IMR-90 (cell line): ENCODE data around the gene APCDD1L. TPM values are rescaled to one million over a fixed set of nuclear protein-coding genes. Genes with fewer than 3 reads are reported as not detected.

Experiments used
- ATAC-seq: fragments of 200-7000 bp; cut with Tn5 transposase; 2 replicates; pipeline ENCODE4 v1.9.1; 2020; ENCODE audit warnings: low read depth, mild to moderate bottlenecking, moderate library complexity
- BruUV-seq: library from RNA; stranded (reverse); fragments of 400-500 nt; replicated peaks from 2 replicates; lab custom pipeline; 2021; lab: Mats Ljungman, UMichigan
- CTCF ChIA-PET: fragments of 300-600 bp; formaldehyde crosslinking; extraction: SDS; loops from one replicate; lab custom pipeline; 2021; ENCODE audit warnings: antibody characterized with exemption; lab: Yijun Ruan, JAX
- POLR2A ChIA-PET: fragments of 300-600 bp; sonication (Branson Sonifier 250); formaldehyde crosslinking; loops from one replicate; lab custom pipeline; 2022; ENCODE audit warnings: antibody characterized with exemption; ENCODE audit not compliant: unreplicated experiment; lab: Charles Lee
- DNase-seq: peaks from one replicate; pipeline ENCODE4 v3.0.0; 2013
- H2AFZ ChIP-seq: replicated peaks from 2 replicates; pipeline ENCODE3; 2013; ENCODE audit warnings: low read length, mild to moderate bottlenecking; ENCODE audit not compliant: poor library complexity
- H2AK5ac ChIP-seq: 2 replicates; pipeline ENCODE4 v1.6.1; 2013; ENCODE audit warnings: low read depth, low read length, inconsistent platforms
- H2AK9ac ChIP-seq: replicated peaks from 2 replicates; pipeline ENCODE3; 2013; ENCODE audit warnings: mild to moderate bottlenecking, low read depth, low read length, moderate library complexity; ENCODE audit not compliant: poor library complexity
- H2BK120ac ChIP-seq: 2 replicates; pipeline ENCODE4 v1.6.1; 2013; ENCODE audit warnings: low read depth, low read length, inconsistent platforms
- H2BK15ac ChIP-seq: 3 replicates; pipeline ENCODE4 v1.6.1; 2013; ENCODE audit warnings: low read depth, low read length, inconsistent platforms
- H2BK20ac ChIP-seq: 2 replicates; pipeline ENCODE4 v1.6.1; 2013; ENCODE audit warnings: low read depth, mild to moderate bottlenecking, inconsistent platforms, low read length, moderate library complexity
- H2BK5ac ChIP-seq: 2 replicates; pipeline ENCODE4 v1.6.1; 2013; ENCODE audit warnings: mild to moderate bottlenecking, low read depth, low read length, inconsistent platforms; ENCODE audit not compliant: poor library complexity, severe bottlenecking
- H3K14ac ChIP-seq: replicated peaks from 2 replicates; pipeline ENCODE4 v1.6.1; 2013; ENCODE audit warnings: low read depth, low read length, inconsistent platforms
- H3K18ac ChIP-seq: 2 replicates; pipeline ENCODE4 v1.6.1; 2013; ENCODE audit warnings: low read depth, low read length, control low read depth
- H3K23ac ChIP-seq: 2 replicates; pipeline ENCODE4 v1.6.1; 2013; ENCODE audit warnings: low read depth, low read length, inconsistent platforms
- H3K27ac ChIP-seq: 2 replicates; pipeline ENCODE4 v1.5.1; 2013; ENCODE audit warnings: mild to moderate bottlenecking, control low read depth, low read length; ENCODE audit not compliant: insufficient read depth
- H3K27me3 ChIP-seq: 2 replicates; pipeline ENCODE4 v1.6.1; 2013; ENCODE audit warnings: low read length; ENCODE audit not compliant: control insufficient read depth, insufficient read depth
- H3K36me3 ChIP-seq: 2 replicates; pipeline ENCODE4 v1.6.1; 2013; ENCODE audit warnings: low read length, mixed read lengths; ENCODE audit not compliant: control insufficient read depth, insufficient read depth
- H3K4ac ChIP-seq: 2 replicates; pipeline ENCODE4 v1.6.1; 2013; ENCODE audit warnings: low read depth, low read length, inconsistent platforms
- H3K4me1 ChIP-seq: 2 replicates; pipeline ENCODE4 v1.6.1; 2013; ENCODE audit warnings: low read length, mixed read lengths; ENCODE audit not compliant: control insufficient read depth, insufficient read depth
- H3K4me2 ChIP-seq: 2 replicates; pipeline ENCODE4 v1.6.1; 2013; ENCODE audit warnings: low read depth, mild to moderate bottlenecking, control low read depth, low read length, moderate library complexity
- H3K4me3 ChIP-seq: 2 replicates; pipeline ENCODE4 v1.5.1; 2013; ENCODE audit warnings: low read depth, mild to moderate bottlenecking, control low read depth, low read length, moderate library complexity; ENCODE audit not compliant: insufficient read depth
- H3K56ac ChIP-seq: 2 replicates; pipeline ENCODE4 v1.6.1; 2013; ENCODE audit warnings: low read length, inconsistent platforms; ENCODE audit not compliant: insufficient read depth; ENCODE audit errors: extremely low read depth
- H3K79me1 ChIP-seq, 2 experiments: 2 replicates each; pipeline ENCODE4 v1.6.1; 2013; ENCODE audit warnings: low read length in 2 of 2, inconsistent platforms in 1 of 2, low read depth in 1 of 2
- H3K9ac ChIP-seq: 2 replicates; pipeline ENCODE4 v1.6.1; 2013; ENCODE audit warnings: low read depth, low read length, control low read depth
- H3K9me1 ChIP-seq: 2 replicates; pipeline ENCODE4 v1.6.1; 2013; ENCODE audit warnings: low read length, inconsistent platforms; ENCODE audit not compliant: insufficient read depth
- H3K9me3 ChIP-seq: 2 replicates; pipeline ENCODE4 v1.6.1; 2013; ENCODE audit warnings: low read length; ENCODE audit not compliant: control insufficient read depth, insufficient read depth
- H4K20me1 ChIP-seq: 2 replicates; pipeline ENCODE4 v1.6.1; 2013; ENCODE audit warnings: low read length, inconsistent platforms; ENCODE audit not compliant: insufficient read depth
- H4K5ac ChIP-seq: 2 replicates; pipeline ENCODE4 v1.6.1; 2013; ENCODE audit warnings: mild to moderate bottlenecking, low read depth, low read length, control low read depth
- H4K8ac ChIP-seq, 2 experiments: 2 replicates each; pipeline ENCODE4 v1.6.1; 2013; ENCODE audit warnings: low read depth in 2 of 2, low read length in 2 of 2, control low read depth in 1 of 2, inconsistent platforms in 1 of 2
- H4K91ac ChIP-seq: 2 replicates; pipeline ENCODE4 v1.6.1; 2013; ENCODE audit warnings: low read depth, low read length, inconsistent platforms; ENCODE audit not compliant: insufficient read depth
- FOS ChIP-seq: fragments of 150-350 bp; IDR thresholded peaks from 2 replicates; pipeline ENCODE4 v1.6.1; 2016; ENCODE audit warnings: low read depth, low read length
- POLR2A ChIP-seq: IDR thresholded peaks from 2 replicates; pipeline ENCODE4 v1.6.1; 2012; ENCODE audit warnings: mild to moderate bottlenecking, low read depth, low read length
- RAD21 ChIP-seq: IDR thresholded peaks from 2 replicates; pipeline ENCODE4 v1.6.1; 2012; ENCODE audit warnings: low read length, improper control_type of control experiment
- RCOR1 ChIP-seq: IDR thresholded peaks from 2 replicates; pipeline ENCODE4 v1.6.1; 2012; ENCODE audit warnings: mild to moderate bottlenecking, low read length, improper control_type of control experiment; ENCODE audit not compliant: insufficient replicate concordance
- SMC3 ChIP-seq: fragments of 150-350 bp; IDR thresholded peaks from 2 replicates; pipeline ENCODE4 v1.6.1; 2016; ENCODE audit warnings: low read depth, mild to moderate bottlenecking, antibody characterized with exemption, low read length, moderate library complexity
- WGBS, 2 experiments: methylation state at CpG; one replicate each; pipeline versions ENCODE4 v1.1.5 to v1.1.7; 2013; ENCODE audit warnings: missing lambda C conversion rate in 2 of 2; ENCODE audit not compliant: insufficient read length in 1 of 2; ENCODE audit errors: extremely low coverage in 2 of 2; 5-methylcytosine and 5-hydroxymethylcytosine counted together
- dilution Hi-C: fragments of 300-500 bp; cut with HindIII; formaldehyde crosslinking; loops from one replicate; pipeline ENCODE4 v1.14.3; 2018; ENCODE audit warnings: low sequenced_read_pairs; ENCODE audit not compliant: unreplicated experiment
- in situ Hi-C: fragments of 300-500 bp; cut with MboI; formaldehyde crosslinking; loops from 3 replicates; pipeline ENCODE4 v1.14.3; 2019; ENCODE audit warnings: low sequenced_read_pairs, inconsistent platforms, mixed read lengths
- intact Hi-C: fragments of 100-400 bp; cut with micrococcal nuclease; formaldehyde crosslinking; loops from 2 replicates; pipeline ENCODE4 v1.10.0; 2022
- polyA plus RNA-seq, 3 experiments: library from polyadenylated mRNA; depleted of rRNA; stranded (reverse); fragments of >200 nt; gene quantifications; 2 replicates each; pipeline ENCODE4 v1.2.3, GENCODE V29; 2012; ENCODE audit warnings: low replicate concordance in 1 of 3
- total RNA-seq: library from RNA; depleted of rRNA; stranded (reverse); fragments of >200 nt; gene quantifications from 2 replicates; pipeline ENCODE4 v1.2.3, GENCODE V29; 2012
- TF ChIP-seq, protein P1 (sequence below): conservative IDR thresholded peaks from 2 replicates; pipeline ENCODE4 v1.5.1; 2012; ENCODE audit warnings: mild to moderate bottlenecking, low read depth, low read length, improper control_type of control experiment

APCDD1L gene
- total and polyA plus RNA-seq, 2 of the 4 experiments (the other 2 are of a cell fraction), result 2.5 to 18.3 TPM

DNA sequence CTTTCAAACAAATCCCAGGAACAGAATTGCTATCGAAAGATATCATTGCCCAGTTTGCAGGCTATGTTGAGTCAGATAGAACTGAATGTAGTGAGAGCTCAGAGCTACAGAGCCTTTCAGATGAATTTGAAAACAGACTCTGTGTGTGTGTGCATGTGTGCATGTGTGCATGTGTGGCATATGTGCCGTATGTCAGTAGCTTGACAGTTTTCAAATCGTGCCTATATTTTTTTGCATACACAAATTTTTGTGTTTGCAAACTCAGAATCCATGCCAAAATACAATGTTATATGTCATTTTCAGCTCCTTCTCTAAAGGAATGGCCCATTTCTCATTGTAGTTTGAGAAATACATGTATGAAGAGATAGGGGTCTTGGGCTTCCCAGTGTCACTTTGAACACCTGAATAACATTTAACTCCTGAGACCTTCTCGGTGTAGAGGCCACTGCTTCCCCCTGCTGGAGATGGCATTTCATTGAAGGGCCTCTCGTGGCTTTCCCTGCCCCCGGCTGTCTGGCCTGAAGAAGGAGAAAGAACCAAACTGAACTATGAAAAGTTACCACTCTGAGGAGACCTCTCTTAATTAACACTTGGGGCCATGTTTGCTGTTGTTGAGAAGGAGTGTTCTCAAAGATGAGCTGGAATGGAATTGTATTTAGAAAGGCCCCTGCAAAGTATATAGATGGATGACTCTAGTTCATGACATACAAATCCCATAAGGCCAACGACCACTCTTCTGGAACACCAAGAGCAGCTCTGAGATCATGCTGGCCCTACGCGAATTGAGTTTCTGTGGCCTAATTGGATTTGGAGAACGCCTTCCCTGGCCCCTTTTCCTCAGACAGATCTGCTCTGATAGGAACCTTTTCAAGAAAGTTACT, 67.4 kb downstream of the APCDD1L start:
- Histone ChIP-seq H3K18ac (no peak overlapping the region), H4K8ac (no peak overlapping the region), H2AFZ (no peak overlapping the region), H3K56ac (no peak overlapping the region), H2BK5ac (no peak overlapping the region), H2AK9ac (no peak overlapping the region), H3K9me1 (peaks cover 13% of the 10 kb centered on the region), H3K4me3 (no peak overlapping the region), H3K27me3 (no peaks in the 10 kb centered on the region), H3K4me1 (0 out of 2 replicates have a peak, but pooled peaks cover 1% of the 10 kb centered on the region), H3K14ac (no peak overlapping the region), H3K4ac (no peak overlapping the region), H2AK5ac (no peak overlapping the region), H3K79me1 (peaks cover 9 to 64% of the 10 kb centered on the region in 2 experiments; a peak in 3 of 4 replicates), H4K20me1 (0 out of 2 replicates have a peak, but pooled peaks cover 8% of the 10 kb centered on the region), H2BK120ac (no peak overlapping the region), H3K27ac (no peak overlapping the region), H3K23ac (no peak overlapping the region), H4K91ac (no peak overlapping the region), H3K36me3 (peaks cover 27% of the 10 kb centered on the region), H3K4me2 (no peak overlapping the region), H2BK15ac (no peak overlapping the region), H4K5ac (no peak overlapping the region), H2BK20ac (no peak overlapping the region), H3K9ac (no peak overlapping the region), H3K9me3 (no peaks in the 10 kb centered on the region)
- ATAC-seq, result peak; percentile 90
- in situ Hi-C loops (no loop called here), dilution Hi-C loops (no loop called here), intact Hi-C loops (loop anchor here (1.0 to 5.0 kb wide), 2 partner anchors 205 to 210 kb away; partner anchors contain the start of gene STX16)
- no TSS peak for BruUV-seq
- ChIA-PET POLR2A (no interaction called here), CTCF (interaction anchor here (0.5 to 1.2 kb wide), 6 partner anchors 24 to 256 kb away, joined by 3 to 4 read pairs (median 3); no protein-coding TSS in a partner anchor)
- WGBS, 2 experiments, result 95% methylated on average over 4 of the region's 10 CpGs; no CpG with 5 or more reads in 1 of the 2 experiments
- TF ChIP-seq POLR2A (no peak), SMC3 (peak; percentile 89), FOS (no peak), RAD21 (peak; percentile 85), RCOR1 (no peak)
- TF ChIP-seq, protein P1, sequence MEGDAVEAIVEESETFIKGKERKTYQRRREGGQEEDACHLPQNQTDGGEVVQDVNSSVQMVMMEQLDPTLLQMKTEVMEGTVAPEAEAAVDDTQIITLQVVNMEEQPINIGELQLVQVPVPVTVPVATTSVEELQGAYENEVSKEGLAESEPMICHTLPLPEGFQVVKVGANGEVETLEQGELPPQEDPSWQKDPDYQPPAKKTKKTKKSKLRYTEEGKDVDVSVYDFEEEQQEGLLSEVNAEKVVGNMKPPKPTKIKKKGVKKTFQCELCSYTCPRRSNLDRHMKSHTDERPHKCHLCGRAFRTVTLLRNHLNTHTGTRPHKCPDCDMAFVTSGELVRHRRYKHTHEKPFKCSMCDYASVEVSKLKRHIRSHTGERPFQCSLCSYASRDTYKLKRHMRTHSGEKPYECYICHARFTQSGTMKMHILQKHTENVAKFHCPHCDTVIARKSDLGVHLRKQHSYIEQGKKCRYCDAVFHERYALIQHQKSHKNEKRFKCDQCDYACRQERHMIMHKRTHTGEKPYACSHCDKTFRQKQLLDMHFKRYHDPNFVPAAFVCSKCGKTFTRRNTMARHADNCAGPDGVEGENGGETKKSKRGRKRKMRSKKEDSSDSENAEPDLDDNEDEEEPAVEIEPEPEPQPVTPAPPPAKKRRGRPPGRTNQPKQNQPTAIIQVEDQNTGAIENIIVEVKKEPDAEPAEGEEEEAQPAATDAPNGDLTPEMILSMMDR, result peak; percentile 79
- DNase-seq, result peak; percentile 58
